Neural progenitor cell (in vitro differentiated cells): ENCODE measurements around the gene MSANTD1. TPM values are rescaled to one million over a fixed set of nuclear protein-coding genes. Genes with fewer than 3 reads are reported as not detected.

Experiments used
- DNase-seq: peaks from one replicate; pipeline ENCODE4 v3.0.0-alpha.2; 2016; ENCODE audit warnings: low spot score
- H2AFZ ChIP-seq: fragments of 200-600 bp; sonication (generic); replicated peaks from 2 replicates; pipeline ENCODE4 v1.6.1; 2016; ENCODE audit warnings: antibody characterized with exemption
- H3F3A ChIP-seq: fragments of 200-600 bp; sonication (generic); 2 replicates; pipeline ENCODE4 v1.6.1; 2016; ENCODE audit warnings: antibody characterized with exemption, low read depth
- H3K27ac ChIP-seq: fragments of 200-600 bp; sonication (generic); 2 replicates; pipeline ENCODE4 v1.5.1; 2016; ENCODE audit warnings: mild to moderate bottlenecking
- H3K27me3 ChIP-seq: fragments of 200-600 bp; sonication (generic); 2 replicates; pipeline ENCODE4 v1.6.1; 2016; ENCODE audit warnings: mild to moderate bottlenecking, moderate library complexity
- H3K36me3 ChIP-seq: fragments of 200-600 bp; sonication (generic); 2 replicates; pipeline ENCODE4 v1.5.1; 2016
- H3K4me1 ChIP-seq: fragments of 200-600 bp; sonication (generic); 2 replicates; pipeline ENCODE4 v1.6.1; 2016; ENCODE audit warnings: mixed run types
- H3K4me2 ChIP-seq: fragments of 200-600 bp; sonication (generic); 2 replicates; pipeline ENCODE4 v1.6.1; 2016
- H3K4me3 ChIP-seq: fragments of 200-600 bp; sonication (generic); 2 replicates; pipeline ENCODE4 v1.5.1; 2016
- H3K79me2 ChIP-seq: fragments of 200-600 bp; sonication (generic); 2 replicates; pipeline ENCODE4 v1.6.1; 2016; ENCODE audit warnings: low read depth
- H3K9ac ChIP-seq: fragments of 200-600 bp; sonication (generic); 2 replicates; pipeline ENCODE4 v1.6.1; 2016
- H3K9me3 ChIP-seq: fragments of 200-600 bp; sonication (generic); 2 replicates; pipeline ENCODE4 v1.5.1; 2016; ENCODE audit warnings: low read depth
- H4K20me1 ChIP-seq: fragments of 200-600 bp; sonication (generic); 2 replicates; pipeline ENCODE4 v1.6.1; 2016; ENCODE audit warnings: low read depth
- H3K27ac Mint-ChIP-seq: 3 replicates; pipeline ENCODE4 v1.8.0; 2021; ENCODE audit warnings: mixed read lengths
- H3K27me3 Mint-ChIP-seq: 2 replicates; pipeline ENCODE4 v1.8.0; 2022; ENCODE audit warnings: low read depth, mild to moderate bottlenecking, inconsistent platforms, moderate library complexity, mixed read lengths; ENCODE audit not compliant: insufficient read depth
- H3K36me3 Mint-ChIP-seq: 3 replicates; pipeline ENCODE4 v1.8.0; 2021; ENCODE audit warnings: mixed read lengths
- H3K4me1 Mint-ChIP-seq: 3 replicates; pipeline ENCODE4 v1.8.0; 2021; ENCODE audit warnings: mixed read lengths
- H3K4me3 Mint-ChIP-seq: 3 replicates; pipeline ENCODE4 v1.8.0; 2021; ENCODE audit warnings: mild to moderate bottlenecking, moderate library complexity, mixed read lengths
- H3K9me3 Mint-ChIP-seq: 3 replicates; pipeline ENCODE4 v1.8.0; 2020; ENCODE audit warnings: mixed read lengths
- EZH2 ChIP-seq: fragments of 200-600 bp; sonication (generic); IDR thresholded peaks from 2 replicates; pipeline ENCODE4 v1.6.1; 2017; ENCODE audit warnings: antibody characterized with exemption, mild to moderate bottlenecking, moderate library complexity
- EZH2phosphoT487 ChIP-seq: fragments of 200-600 bp; sonication (generic); IDR thresholded peaks from 2 replicates; pipeline ENCODE4 v1.6.1; 2017; ENCODE audit warnings: antibody characterized with exemption
- total RNA-seq: library from RNA; depleted of rRNA; stranded (reverse); fragments of >200 nt; gene quantifications from 2 replicates; pipeline ENCODE4 v1.2.3, GENCODE V29; 2015; ENCODE audit warnings: low replicate concordance
- TF ChIP-seq, protein P1 (sequence below): fragments of 200-600 bp; sonication (generic); IDR thresholded peaks from 2 replicates; pipeline ENCODE4 v1.5.1; 2017; ENCODE audit warnings: antibody characterized with exemption, mild to moderate bottlenecking

Gene MSANTD1
- total RNA-seq, 1 donor from 2014 or later = 0.17 TPM

DNA sequence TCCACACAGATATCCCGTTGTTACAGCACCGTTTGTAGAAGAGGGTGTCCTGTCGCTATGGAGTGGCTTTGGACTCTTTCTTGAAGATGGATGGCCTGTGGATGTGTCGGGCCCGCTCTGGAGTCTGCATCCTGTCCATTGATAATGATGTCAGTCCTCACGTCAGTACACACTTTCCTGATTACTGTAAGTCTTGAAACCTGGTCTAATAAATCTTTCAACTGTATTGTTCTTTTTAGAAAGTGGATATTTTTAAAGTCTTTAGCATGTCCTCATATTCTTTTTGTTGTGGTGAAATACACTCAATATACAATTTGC is 14.9 kb downstream of the MSANTD1 start:
- TF ChIP-seq, protein P1, sequence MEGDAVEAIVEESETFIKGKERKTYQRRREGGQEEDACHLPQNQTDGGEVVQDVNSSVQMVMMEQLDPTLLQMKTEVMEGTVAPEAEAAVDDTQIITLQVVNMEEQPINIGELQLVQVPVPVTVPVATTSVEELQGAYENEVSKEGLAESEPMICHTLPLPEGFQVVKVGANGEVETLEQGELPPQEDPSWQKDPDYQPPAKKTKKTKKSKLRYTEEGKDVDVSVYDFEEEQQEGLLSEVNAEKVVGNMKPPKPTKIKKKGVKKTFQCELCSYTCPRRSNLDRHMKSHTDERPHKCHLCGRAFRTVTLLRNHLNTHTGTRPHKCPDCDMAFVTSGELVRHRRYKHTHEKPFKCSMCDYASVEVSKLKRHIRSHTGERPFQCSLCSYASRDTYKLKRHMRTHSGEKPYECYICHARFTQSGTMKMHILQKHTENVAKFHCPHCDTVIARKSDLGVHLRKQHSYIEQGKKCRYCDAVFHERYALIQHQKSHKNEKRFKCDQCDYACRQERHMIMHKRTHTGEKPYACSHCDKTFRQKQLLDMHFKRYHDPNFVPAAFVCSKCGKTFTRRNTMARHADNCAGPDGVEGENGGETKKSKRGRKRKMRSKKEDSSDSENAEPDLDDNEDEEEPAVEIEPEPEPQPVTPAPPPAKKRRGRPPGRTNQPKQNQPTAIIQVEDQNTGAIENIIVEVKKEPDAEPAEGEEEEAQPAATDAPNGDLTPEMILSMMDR = no peak
- no peak for TF ChIP-seq EZH2
- TF ChIP-seq EZH2phosphoT487 = no peak
- Mint-ChIP-seq H3K4me1 (peaks cover 5% of the 10 kb centered on the region), H3K27me3 (peaks cover 8% of the 10 kb centered on the region), H3K36me3 (no peaks in the 10 kb centered on the region), H3K9me3 (no peaks in the 10 kb centered on the region), H3K4me3 (no peak overlapping the region), H3K27ac (no peak overlapping the region)
- no peaks in the 10 kb centered on the region for H3K9me3 ChIP-seq
- no peaks in the 10 kb centered on the region for H3K27me3 ChIP-seq
- H3F3A ChIP-seq = no peaks in the 10 kb centered on the region
- no peak overlapping the region for H3K4me2 ChIP-seq
- no peak overlapping the region for H3K4me3 ChIP-seq
- no peak overlapping the region for H2AFZ ChIP-seq
- H3K4me1 ChIP-seq = peaks cover 3% of the 10 kb centered on the region
- H3K27ac ChIP-seq = no peak overlapping the region
- H3K79me2 ChIP-seq = no peaks in the 10 kb centered on the region
- H3K36me3 ChIP-seq = no peaks in the 10 kb centered on the region
- no peak overlapping the region for H3K9ac ChIP-seq
- DNase-seq = no peak
- no peaks in the 10 kb centered on the region for H4K20me1 ChIP-seq

DNA sequence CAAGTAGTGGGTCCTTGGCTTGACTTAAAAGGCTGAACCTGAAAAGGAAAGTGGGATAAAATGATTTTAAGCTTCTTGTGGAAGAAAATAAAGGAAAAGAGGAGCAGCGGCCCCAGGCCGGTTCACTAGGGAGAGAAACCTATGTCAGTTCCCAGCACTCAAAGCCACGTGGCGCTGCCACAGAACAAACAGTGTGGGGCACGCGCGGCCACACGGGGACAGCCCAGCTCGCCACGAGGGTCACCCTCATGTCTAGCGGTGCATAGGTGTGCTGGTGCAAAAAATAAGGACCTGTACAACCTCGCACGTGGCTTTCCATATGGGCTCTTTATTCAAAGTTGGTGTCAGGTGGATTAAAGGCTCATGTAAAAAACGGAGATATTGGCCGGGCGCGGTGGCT is 17.1 kb downstream of the MSANTD1 start:
- H3F3A ChIP-seq = no peaks in the 10 kb centered on the region
- no peak overlapping the region for H3K27ac ChIP-seq
- H3K79me2 ChIP-seq = no peaks in the 10 kb centered on the region
- H3K9me3 ChIP-seq = no peaks in the 10 kb centered on the region
- H4K20me1 ChIP-seq = no peaks in the 10 kb centered on the region
- no peak overlapping the region for H2AFZ ChIP-seq
- H3K27me3 Mint-ChIP-seq = peaks cover 5% of the 10 kb centered on the region
- H3K27me3 ChIP-seq = no peaks in the 10 kb centered on the region
- H3K9ac ChIP-seq = no peak overlapping the region
- H3K4me1 Mint-ChIP-seq = peaks cover 5% of the 10 kb centered on the region
- no peak for DNase-seq
- TF ChIP-seq EZH2phosphoT487 (no peak), EZH2 (no peak)
- TF ChIP-seq, protein P1 = no peak
- no peak overlapping the region for H3K27ac Mint-ChIP-seq
- no peaks in the 10 kb centered on the region for H3K9me3 Mint-ChIP-seq
- no peak overlapping the region for H3K4me2 ChIP-seq
- H3K36me3 ChIP-seq = no peaks in the 10 kb centered on the region
- H3K4me3 Mint-ChIP-seq = no peak overlapping the region
- peaks cover 13% of the 10 kb centered on the region for H3K4me1 ChIP-seq
- no peaks in the 10 kb centered on the region for H3K36me3 Mint-ChIP-seq
- no peak overlapping the region for H3K4me3 ChIP-seq

DNA sequence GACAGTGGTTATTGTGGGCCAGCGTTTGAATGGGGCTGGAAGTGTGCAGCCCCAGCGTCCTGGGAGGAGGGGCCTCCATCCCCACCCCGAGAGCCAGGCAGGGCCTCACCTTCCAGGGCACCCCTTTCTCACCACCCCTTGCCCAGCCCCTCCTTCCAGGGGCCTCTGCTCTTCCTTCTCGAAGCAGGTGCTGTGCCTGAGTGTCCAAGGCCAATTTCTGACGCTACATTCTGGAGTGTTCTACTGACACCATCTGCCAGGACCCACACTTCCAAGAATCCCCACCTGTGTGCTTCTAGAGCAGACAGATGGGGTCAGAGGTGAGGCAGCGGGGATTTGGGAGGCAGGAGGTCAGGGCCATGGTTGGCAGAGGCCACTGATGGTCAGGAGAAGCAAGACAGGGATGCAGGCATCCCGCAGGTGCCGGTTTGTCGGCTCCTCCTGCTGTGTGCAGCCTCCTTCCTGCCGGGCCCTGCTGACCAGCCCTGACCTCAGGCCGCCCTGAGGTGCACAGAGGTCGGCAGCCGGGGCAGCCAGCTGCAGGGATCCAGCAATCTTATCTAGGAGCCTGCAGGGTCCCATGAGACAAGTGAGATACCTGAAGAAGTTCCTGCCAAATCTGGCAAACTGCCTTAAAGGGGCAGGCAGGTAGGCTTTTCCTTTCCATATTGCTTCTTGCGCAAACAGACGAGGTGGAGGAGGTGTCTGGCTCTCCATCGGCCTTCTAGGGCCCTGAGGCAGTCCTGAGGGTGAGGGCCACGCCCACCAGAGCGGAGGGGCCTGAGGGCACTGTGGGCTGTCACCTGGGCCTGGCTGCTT is 18.8 kb downstream of the MSANTD1 start:
- Mint-ChIP-seq H3K27me3 (peaks cover 5% of the 10 kb centered on the region), H3K27ac (no peak overlapping the region), H3K4me1 (peaks cover 5% of the 10 kb centered on the region), H3K9me3 (no peaks in the 10 kb centered on the region), H3K36me3 (no peaks in the 10 kb centered on the region), H3K4me3 (no peak overlapping the region)
- peak; percentile 5 for DNase-seq
- Histone ChIP-seq H3K4me2 (no peak overlapping the region), H2AFZ (no peak overlapping the region), H3F3A (no peaks in the 10 kb centered on the region), H3K27ac (no peak overlapping the region), H3K4me1 (peaks cover 13% of the 10 kb centered on the region), H3K9ac (no peak overlapping the region), H3K4me3 (no peak overlapping the region), H3K9me3 (no peaks in the 10 kb centered on the region), H3K36me3 (no peaks in the 10 kb centered on the region), H4K20me1 (no peaks in the 10 kb centered on the region), H3K79me2 (no peaks in the 10 kb centered on the region), H3K27me3 (no peaks in the 10 kb centered on the region)
- no peak for TF ChIP-seq EZH2phosphoT487

DNA sequence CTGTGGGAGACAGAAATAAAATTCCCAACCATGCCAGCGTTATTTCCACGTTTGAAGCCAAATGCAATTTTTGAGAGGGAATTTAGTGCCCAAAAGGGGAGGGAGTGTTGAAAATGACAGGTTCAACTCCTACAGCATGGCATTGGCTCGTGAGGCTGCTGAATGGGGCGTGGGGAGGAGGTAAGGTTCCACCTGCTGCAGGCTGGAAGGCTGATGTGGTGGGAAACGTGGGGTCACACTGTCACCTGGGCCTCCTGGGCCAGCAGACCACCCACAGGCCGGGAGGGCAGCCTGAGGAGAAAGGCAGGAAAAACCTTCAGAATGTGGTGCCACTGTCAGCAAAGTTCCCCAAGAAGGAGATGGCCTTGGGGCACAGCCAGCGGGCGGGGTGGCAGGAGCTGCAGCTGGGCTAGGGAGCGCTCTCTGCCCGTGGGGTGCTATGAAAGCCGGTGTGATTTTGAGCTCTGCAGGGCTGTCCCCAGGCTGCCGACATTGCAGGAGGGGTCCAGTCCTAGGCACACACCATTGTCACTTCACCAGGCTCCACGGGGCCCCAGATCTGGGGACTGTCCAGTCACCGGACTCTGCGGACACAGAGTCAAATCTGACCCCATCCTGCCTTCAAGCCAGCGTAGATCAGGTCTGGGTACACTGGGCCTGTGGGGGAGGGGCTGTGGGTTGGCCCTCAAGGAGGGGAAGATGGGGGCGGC is 19.6 kb downstream of the MSANTD1 start:
- peaks cover 5% of the 10 kb centered on the region for H3K4me1 Mint-ChIP-seq
- Histone ChIP-seq H3K36me3 (no peaks in the 10 kb centered on the region), H2AFZ (no peak overlapping the region), H4K20me1 (no peaks in the 10 kb centered on the region), H3K9me3 (no peaks in the 10 kb centered on the region), H3K79me2 (no peaks in the 10 kb centered on the region), H3K9ac (no peak overlapping the region), H3K4me1 (peaks cover 13% of the 10 kb centered on the region), H3F3A (no peaks in the 10 kb centered on the region), H3K27ac (no peak overlapping the region), H3K4me3 (no peak overlapping the region), H3K27me3 (no peaks in the 10 kb centered on the region), H3K4me2 (no peak overlapping the region)
- no peak overlapping the region for H3K4me3 Mint-ChIP-seq
- H3K36me3 Mint-ChIP-seq = no peaks in the 10 kb centered on the region
- peaks cover 5% of the 10 kb centered on the region for H3K27me3 Mint-ChIP-seq
- H3K9me3 Mint-ChIP-seq = no peaks in the 10 kb centered on the region
- no peak overlapping the region for H3K27ac Mint-ChIP-seq
- TF ChIP-seq, protein P1 = no peak
- no peak for TF ChIP-seq EZH2
- TF ChIP-seq EZH2phosphoT487 = no peak
- DNase-seq = peak; percentile 1
